HG03460 (cell line): ENCODE data around the gene BHLHE40.

Experiments used
- ATAC-seq: cut with Tn5 transposase; IDR thresholded peaks from one replicate; pipeline ENCODE4 v1.9.1; 2021; ENCODE audit not compliant: unreplicated experiment

Gene BHLHE40

DNA sequence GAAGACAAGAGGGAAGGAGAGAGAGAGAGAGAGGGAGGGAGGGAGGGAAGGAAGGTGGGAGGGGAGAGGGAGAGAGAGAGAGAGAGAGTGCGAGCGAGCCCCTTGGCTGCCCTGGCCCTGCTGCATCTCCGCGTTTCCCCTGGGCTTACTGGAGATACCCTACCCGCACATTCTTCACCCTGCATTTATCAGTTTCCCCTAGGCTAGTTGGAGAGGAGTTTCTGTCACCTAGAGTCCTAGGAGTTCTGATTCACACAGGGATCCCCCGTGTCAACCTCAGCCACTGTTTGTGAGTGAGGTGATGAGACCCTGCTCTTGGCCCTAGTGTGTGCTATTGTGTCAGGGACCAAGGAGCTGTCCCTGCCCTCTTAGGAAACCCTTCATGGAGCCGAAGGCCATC is 18.7 kb downstream of the BHLHE40 start:
- ATAC-seq, result no peak

DNA sequence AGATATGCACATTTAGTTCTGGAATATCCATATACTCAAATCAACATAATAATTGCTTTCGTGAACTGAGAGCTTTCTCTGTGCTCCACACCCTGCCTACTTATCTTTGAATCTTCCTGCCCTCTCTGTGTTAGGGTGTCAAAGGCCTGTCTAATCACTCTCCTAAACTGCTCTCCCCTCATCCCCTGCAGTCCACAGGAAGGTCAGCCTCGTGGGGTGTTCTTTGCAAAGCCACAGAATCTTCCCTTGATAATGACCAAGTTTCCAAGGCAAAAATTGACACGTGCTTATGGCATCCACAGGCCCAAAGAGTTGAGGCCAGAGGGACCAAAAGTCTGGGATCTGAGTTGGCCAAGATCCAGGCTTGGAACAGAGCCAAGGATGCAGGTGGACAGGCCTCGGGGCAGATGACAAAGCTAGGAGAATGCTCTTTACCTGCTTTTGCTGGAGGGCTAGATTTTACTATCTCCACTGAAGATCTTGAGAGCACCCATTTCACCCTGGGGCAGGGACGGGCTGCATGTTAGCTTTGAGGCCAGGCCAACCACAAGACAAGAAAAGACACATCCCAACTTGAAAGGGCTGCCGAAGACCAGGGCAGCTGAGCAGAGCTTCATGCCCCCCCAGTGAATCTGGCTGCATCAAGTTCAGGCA is 20.4 kb downstream of the BHLHE40 start:
- ATAC-seq, result no peak

DNA sequence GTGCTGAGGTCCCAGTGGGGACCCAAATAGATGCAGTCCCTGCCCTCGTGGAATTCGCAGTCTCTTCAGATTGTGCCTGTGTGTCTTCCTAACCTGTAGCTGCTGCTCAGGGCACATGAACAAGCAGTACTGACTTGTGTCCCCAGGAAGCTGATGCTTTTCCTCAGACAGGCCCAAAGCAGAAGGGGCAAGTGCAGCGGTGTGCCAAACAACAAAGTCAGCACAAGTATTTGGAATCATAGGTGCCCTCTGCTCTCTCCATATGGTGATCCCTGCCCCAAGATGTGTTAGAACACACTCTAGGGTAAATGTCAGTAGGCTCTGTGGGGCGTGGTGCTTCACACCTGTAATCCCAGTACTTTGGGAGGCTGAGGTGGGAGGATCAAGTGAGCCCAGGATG is 21.9 kb downstream of the BHLHE40 start:
- no peak for ATAC-seq

DNA sequence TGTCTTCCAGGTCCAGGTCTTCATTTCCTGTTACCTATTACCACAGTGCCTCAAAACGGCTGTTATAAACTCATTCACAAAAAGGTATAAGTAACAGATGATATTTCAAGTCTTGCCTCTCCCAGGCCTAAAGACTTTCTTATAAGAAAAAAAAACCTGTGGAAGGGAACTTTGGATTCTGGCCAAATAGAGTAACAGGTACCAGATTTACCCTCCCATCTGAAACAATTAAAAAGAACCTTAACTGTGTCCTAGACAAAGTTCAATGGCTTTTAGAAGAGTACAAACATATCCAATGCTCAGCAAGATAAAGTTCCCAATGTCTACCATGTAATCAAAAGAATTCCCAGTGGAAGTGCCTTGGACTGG is 22.6 kb downstream of the BHLHE40 start:
- no peak for ATAC-seq

DNA sequence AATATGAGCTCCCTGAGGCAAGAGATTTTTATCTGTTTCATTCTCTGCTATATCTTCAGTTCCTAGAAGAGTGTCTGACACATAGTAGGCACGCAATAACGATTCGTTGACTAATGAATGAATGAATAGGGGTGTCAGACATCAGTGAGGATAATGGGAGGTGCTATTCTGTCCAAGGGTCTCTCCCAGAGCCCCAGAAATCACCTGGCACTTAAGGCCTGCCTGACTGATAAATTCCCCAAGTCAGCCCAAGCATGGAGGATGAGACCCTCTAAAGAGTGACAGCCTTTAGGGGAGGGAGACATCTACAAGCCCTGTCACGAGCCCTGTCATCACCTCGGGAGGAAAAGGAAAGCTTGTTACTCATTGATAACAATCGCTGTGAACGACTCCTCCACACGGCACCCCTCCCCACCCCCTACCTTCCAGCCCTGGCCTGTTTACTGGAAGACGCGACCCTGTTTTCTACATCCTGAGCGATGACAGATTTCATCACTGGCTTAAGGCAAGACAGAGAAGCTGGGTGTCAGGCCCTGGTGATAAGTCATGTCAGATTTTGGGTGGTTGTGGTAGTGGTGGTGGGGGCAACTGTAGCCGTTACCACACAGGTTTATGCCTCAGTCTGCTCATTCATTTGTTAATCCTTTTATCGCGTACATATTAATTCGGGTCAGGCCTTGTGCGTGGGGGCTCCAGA is 23.1 kb downstream of the BHLHE40 start:
- ATAC-seq, result no peak

DNA sequence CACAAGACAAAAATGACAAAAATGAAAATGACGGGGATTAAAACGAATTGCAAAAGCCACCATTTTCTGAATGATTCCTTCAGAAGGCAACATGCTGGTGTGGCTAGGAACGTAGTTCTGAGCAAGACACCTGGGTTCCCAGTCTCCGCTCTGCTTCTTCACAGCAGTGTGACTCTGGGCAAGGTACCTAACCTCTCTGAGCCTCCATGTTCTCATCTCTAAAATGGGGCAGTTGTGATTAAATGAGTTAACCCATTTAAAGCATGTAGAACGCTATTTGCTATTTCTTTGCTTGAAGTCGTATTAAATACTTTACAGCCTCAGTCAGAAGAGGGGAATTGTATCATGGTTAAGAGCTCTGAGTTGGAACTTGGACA is 23.6 kb downstream of the BHLHE40 start:
- no peak for ATAC-seq

DNA sequence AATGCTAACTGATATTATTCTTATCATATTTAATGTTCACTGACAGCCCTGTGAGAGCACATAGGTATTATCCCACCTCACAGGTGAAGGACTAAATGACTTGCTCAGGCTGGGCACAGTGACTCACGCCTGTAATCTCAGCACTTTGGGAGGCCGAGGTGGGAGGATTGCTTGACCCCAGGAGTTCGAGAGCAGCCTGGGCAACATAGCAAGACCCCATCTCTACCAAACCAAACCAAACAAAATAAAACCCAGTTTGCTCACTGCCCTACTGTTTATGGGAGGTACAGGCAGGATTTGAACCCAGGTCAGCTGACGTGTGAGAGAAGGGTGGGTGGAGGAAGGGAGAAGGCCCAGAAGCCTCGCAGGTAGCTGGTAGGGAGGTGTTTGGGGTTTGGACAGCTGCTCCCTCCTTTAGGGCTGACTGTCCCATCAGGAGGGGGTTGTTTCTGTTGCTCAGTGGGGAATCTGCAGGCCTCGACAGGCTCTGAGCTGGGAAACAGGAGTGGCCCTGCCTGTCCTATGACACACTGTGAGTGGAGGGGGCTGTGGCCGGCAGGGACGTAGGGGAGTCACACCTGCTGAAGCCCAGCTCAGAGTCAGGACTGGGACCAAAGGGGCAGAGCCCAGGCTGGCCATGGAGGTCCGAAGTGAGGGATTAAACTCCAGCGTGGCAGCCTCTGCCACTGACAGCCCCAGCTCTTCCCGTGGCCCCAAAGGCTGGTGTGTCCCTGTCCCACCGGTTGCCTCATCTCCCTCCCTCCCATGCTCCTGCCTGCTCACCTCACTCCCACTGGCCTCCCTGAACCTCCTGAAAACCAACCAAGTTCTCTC is 25.3 kb downstream of the BHLHE40 start:
- no peak for ATAC-seq

DNA sequence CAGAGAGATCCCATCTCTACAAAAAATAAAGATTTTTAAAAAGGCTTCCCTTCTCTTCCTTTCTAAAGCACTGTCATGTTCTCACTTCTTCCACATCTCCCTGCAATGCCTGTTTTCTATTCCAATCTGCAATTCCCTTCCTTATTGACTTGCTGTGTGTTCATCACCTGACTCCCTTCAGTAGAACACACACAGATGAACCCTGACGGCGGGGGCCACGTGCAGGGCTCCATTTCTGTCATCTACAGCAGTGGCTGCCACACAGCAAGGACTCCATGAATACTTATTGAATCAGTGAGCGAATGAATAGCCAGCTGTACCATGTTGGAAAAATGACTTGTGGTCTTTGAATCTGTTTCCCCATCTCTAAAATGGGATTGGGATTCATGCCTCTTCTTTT is 26.1 kb downstream of the BHLHE40 start:
- no peak for ATAC-seq

DNA sequence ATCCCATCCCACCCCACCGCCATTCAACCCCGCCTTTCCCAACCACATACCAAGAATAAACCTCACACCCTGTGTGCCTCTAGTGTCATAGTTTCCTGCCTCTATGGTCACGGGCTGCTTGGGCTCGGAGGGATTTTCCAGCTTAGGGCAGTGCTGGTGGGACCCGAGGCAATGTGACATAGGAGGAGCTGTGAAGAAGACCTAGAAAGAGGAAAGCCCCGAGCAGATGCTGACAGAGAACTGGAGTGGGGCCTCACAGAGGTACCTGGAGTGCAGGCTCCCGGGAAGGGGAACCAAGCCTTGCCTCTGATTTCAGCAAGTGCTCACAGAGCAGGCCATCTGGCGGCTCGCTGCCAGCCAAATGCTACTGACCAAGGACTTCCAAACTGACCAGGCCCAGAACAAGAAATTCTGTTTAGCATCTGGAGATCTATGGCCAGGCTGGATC is 27.5 kb downstream of the BHLHE40 start:
- ATAC-seq, result peak; percentile 59

DNA sequence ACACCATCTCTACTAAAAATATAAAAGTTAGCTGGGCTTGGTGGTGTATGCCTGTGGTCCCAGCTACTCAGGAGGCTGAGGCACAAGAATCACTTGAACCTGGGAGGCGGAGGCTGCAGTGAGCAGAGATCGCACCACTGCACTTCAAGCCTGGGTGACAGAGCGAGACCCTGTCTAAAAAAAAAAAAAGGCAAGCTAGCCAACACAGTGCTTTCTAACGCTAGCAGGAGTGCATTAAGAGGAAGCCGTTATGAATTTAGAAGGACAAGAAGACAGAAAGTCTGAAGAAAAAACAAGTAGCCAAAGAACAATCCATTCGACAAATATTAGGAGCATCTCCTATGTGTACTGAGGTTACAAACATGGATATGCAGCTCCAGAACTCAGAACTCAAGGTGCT is 28.6 kb downstream of the BHLHE40 start:
- no peak for ATAC-seq

DNA sequence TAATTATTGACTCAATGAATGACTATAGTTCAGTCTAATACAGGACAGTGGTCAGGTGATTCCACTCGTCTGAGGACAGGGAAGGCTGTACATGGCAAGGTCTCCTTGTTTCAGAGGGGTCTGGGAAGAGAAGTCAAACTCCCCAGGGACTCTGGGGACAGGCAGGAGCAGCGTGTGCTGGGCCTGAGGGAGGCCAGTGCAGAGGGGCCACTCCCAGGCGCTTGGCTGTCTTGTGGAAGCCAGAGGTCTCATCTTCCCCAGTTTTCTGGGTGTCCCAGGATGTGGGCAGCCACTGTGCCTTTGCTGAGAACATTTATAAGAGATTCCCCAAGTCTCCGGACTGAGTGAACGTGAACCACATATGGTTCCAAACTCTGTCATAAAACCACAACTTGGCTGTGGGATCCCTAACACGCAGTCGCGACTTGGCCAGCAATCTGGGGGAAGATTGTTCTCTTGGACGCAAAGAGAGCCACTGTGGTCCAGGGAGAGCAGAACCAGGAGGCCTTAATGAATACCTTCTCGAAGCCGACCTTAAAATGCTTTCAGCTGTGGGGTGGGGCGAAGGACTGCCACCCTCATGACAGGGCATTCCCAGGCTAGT is 30.4 kb downstream of the BHLHE40 start:
- no peak for ATAC-seq

DNA sequence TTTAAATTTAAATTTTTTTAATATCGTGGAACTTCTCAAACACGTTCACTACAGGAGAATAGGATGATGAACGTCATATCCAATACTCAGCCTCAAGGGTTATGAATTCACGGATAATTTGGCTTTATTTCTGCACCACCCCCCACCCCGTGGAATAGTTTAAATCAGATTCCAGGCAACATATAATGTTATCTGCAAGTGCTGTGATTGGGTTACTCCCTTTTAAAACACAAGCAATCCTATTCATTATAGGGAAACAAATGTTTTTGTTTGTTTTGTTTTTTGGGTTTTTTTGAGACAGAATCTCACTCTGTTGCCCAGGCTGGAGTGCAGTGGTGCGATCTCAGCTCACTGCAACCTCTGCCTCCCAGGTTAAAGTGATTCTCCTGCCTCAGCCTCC is 30.9 kb downstream of the BHLHE40 start:
- ATAC-seq, result no peak

DNA sequence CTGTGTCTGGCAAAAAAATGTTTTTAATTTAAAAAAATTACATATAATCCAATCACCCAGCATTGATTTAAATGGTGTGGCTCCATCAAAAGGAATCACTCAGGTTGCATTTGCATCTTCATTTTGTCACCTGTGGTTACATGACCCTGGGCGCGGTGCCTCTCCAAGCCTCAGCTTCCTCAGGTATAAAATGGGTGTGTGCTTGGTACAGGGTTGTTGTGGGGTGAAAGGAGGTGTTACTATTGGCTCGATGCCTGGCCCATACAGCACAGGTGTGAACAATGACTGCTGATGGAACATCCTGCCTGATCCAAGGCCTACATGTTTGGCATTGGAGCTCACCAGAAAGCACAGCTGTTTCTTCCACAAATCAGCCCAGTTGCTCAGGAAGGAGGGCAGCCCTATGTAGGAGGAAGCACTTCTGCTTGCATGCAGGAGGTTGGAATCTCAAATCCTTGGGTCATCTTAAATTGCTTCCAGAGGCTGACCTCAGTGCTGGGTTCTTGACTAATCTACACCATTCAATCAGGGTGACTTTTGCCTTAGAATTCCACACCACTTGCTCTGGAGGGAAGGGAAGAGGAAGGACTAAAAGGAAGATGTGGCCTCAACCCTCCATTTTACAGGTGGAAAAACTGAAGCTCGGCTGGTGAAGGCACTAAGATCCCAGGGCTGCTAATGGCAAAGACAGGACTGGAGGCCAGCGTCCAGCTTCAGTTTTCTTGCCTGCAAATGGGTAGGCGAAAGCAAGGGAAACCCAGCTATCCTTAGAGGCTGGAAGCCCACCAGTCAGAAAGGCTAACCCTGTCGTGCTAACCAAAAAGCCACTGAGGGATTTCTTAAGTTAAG is 31.7 kb downstream of the BHLHE40 start:
- no peak for ATAC-seq

DNA sequence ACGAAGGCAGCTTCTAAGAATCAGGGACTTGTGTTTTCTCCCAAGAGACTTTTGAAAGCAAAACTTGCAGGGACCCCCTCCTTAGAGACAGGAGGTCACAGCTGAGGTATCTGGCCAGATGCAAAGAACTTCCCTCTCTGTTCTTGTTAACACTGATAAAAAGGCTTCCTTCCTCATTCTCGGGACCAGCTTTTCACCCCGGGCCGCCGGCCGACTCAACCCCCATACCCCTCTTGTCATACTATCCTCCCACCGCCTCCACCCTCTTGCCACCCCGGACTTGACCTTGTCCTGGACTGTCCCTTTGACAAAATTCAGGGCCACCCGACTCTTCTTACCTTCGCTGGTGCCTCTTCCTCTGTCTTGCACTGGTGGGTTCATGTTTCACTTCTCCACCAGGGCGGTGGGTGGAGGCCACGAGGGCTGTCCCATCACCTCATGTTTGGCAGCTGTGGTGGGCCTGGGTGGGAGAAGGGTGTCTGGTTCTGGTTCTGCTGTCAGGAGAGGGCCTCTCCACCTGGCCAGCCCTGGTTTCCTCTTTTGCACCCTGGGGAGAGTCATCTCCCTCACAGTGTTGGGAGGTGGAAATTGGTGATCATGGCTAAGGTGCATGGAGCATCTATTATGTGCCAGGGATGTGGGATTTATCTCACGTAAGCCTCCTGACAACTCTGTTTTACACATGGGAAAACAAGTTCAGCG is 32.5 kb downstream of the BHLHE40 start:
- peak; percentile 52 for ATAC-seq

DNA sequence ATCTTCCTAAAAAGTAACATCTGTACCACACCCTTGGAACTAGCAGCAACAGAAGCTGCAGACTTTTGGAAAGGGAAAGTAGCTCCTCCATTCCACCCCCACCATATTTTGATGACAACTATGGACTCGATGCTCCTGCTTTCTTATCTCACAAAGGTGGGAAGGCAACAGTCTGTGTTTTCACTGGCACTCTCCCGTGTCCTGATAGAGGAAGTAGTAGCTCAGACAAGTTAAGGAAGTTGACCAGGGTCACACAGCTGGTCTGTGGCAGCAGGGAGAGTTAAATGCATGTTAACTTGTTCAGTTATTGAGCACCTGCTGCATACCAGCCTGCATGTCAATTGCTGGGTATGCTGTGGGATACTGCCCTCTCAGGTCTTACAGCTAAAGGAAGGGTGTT is 33.1 kb downstream of the BHLHE40 start:
- no peak for ATAC-seq

DNA sequence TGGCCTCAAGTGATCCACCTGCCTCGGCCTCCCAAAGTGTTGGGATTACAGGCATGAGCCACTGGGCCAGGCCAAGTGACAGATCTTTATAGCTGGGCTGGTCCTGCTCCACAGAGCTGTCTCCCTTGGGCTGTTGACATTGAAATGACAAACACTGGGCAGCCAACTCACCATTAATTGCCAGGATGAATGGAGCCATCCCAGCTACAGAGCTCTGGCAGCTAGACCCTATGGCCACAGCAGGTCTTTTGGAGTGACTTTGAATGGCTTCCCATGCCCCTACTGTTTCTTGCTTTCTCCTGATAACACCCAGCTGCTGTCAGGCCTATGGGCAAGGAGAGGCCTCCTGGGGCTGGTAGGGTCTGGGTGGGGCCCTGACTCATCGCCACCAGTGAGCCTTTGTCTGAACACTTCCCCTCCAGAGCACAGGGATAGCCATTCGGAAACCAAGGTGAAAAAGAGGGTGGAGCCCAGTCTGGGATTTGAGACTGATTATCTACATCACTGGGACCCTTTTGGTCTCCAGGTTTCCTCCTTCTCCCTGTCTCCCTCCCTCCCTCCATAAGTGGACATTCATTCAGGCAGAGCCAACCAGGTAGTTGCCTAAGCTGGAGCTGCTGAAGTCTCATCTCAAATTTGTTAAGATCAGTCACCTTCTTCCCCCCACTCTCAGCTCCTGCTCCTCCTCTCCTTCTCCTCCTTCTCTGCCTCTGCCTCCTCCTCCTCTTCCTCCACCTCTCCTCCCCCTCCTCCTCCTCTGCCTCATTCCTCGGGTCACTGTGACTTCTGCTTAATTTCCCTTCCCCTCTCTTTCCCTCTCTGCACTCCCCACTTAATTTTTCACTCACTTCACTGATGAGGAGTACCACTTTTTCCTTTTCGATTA is 34.0 kb downstream of the BHLHE40 start:
- no peak for ATAC-seq

DNA sequence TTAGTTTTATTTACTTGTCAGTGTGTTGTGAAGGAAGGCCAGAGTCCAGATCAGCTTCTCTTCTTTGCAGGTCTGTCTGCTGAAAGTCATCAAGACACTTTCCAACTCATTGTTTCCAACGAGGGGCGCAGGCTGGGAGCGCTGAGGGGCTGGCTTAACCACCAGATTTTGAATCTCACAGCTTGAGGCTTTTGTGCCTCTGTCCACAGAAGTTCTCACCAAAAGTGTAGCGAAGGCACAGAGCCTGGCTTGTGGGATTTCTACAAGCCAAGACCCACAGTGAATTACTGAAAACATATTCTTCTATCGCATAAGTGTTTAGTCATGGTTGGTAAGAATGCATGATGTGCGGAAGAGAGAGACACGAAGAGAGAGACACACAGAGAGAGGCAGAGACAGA is 35.2 kb downstream of the BHLHE40 start:
- ATAC-seq, result no peak

DNA sequence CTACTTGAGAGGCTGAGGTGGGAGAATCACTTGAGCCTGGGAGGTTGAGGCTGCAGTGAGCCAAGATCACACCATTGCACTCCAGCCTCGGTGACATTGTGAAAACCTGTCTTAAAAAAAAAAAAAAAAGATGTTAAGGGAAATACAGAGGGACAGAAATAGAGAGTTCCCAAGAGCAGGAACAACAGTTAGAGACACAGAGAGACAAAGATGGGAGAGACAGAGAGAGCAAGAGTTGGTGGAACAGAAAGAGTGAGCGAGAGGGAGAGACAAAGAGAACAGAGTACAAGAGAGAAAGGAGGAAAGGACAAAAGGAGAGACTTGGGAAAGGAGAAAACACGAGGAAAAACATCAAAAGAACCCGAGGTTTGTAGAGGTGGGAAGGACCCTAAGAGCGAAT is 35.8 kb downstream of the BHLHE40 start:
- ATAC-seq, result no peak
